GM23248 (cell line): ENCODE results near the gene ZNF710.

Experiments
- EZH2 ChIP-seq: fragments of 200-600 bp; sonication (generic); IDR thresholded peaks from 2 replicates; pipeline ENCODE4 v1.6.1; 2018; ENCODE audit warnings: antibody characterized with exemption, mild to moderate bottlenecking; ENCODE audit not compliant: insufficient read depth, poor library complexity, severe bottlenecking
- EZH2phosphoT487 ChIP-seq: fragments of 200-600 bp; sonication (generic); IDR thresholded peaks from 2 replicates; pipeline ENCODE4 v1.6.1; 2018; ENCODE audit warnings: antibody characterized with exemption, moderate library complexity, mild to moderate bottlenecking, low read depth; ENCODE audit not compliant: insufficient read depth

- TF ChIP-seq EZH2 (no peak), EZH2phosphoT487 (no peak)
These were observed 42.4 kb downstream of the ZNF710 start for GRCh38 chr15:90043530-90044010.
